ENCODE measurements around the gene POLR1A.

POLR1A gene

GRCh38 chr2:86032861-86033595 is 72.7 kb downstream of the POLR1A start:
- no peak for ATAC-seq
- TF ChIP-seq OSR1 (CRISPR knock-in tag; IDR thresholded peaks at IDR 0.05) (no peak), ZFP3 (CRISPR knock-in tag; IDR thresholded peaks at IDR 0.05) (no peak), GLIS3 (CRISPR knock-in tag; IDR thresholded peaks at IDR 0.05) (no peak), ZFP30 (CRISPR knock-in tag; IDR thresholded peaks at IDR 0.05) (no peak), PPARA (CRISPR knock-in tag; IDR thresholded peaks at IDR 0.05; ENCODE audit: borderline replicate concordance) (no peak), ISL1 (CRISPR knock-in tag; IDR thresholded peaks at IDR 0.05) (no peak), TSHZ2 (CRISPR knock-in tag; IDR thresholded peaks at IDR 0.05) (no peak), ARNTL (CRISPR knock-in tag; IDR thresholded peaks at IDR 0.05; ENCODE audit: borderline replicate concordance, low read depth) (no peak), CSRNP3 (CRISPR knock-in tag; IDR thresholded peaks at IDR 0.05) (no peak), TCF4 (CRISPR knock-in tag; IDR thresholded peaks at IDR 0.05; ENCODE audit: borderline replicate concordance) (no peak), ZNF8 (CRISPR knock-in tag; IDR thresholded peaks at IDR 0.05) (no peak), CREB5 (CRISPR knock-in tag; IDR thresholded peaks at IDR 0.05; ENCODE audit: low read depth) (no peak), TOX (CRISPR knock-in tag; IDR thresholded peaks at IDR 0.05; ENCODE audit: borderline replicate concordance) (no peak), POU6F1 (CRISPR knock-in tag; IDR thresholded peaks at IDR 0.05; ENCODE audit: borderline replicate concordance, low read depth) (no peak), BACH2 (CRISPR knock-in tag; IDR thresholded peaks at IDR 0.05; ENCODE audit: borderline replicate concordance) (no peak), ZNF565 (CRISPR knock-in tag; conservative IDR thresholded peaks at IDR 0.05; ENCODE audit: low read depth) (no peak), ZC3H10 (CRISPR knock-in tag; IDR thresholded peaks at IDR 0.05) (no peak)

GRCh38 chr2:86031606-86032005 is 74.1 kb downstream of the POLR1A start:
- TF ChIP-seq ZNF8 (CRISPR knock-in tag; IDR thresholded peaks at IDR 0.05) (no peak), POU6F1 (CRISPR knock-in tag; IDR thresholded peaks at IDR 0.05; ENCODE audit: borderline replicate concordance, low read depth) (no peak), SNAI2 (CRISPR knock-in tag; IDR thresholded peaks at IDR 0.05) (no peak), PATZ1 (CRISPR knock-in tag; IDR thresholded peaks at IDR 0.05; ENCODE audit: borderline replicate concordance) (no peak), CREB5 (CRISPR knock-in tag; IDR thresholded peaks at IDR 0.05; ENCODE audit: low read depth) (no peak), CSRNP3 (CRISPR knock-in tag; IDR thresholded peaks at IDR 0.05) (no peak), TOX (CRISPR knock-in tag; IDR thresholded peaks at IDR 0.05; ENCODE audit: borderline replicate concordance) (no peak), TCF4 (CRISPR knock-in tag; IDR thresholded peaks at IDR 0.05; ENCODE audit: borderline replicate concordance) (no peak), PPARA (CRISPR knock-in tag; IDR thresholded peaks at IDR 0.05; ENCODE audit: borderline replicate concordance) (no peak), ZFP30 (CRISPR knock-in tag; IDR thresholded peaks at IDR 0.05) (no peak), CSDC2 (CRISPR knock-in tag; IDR thresholded peaks at IDR 0.05) (no peak)
- no peak for ATAC-seq

All from SK-N-SH treated with all-trans-retinoic acid at 6 μM for 48 hours (cell line).